Neural cell (in vitro differentiated cells): ENCODE results near the gene NUDC.
"Not testable (repeated sequence)": the region's sequence is repeated elsewhere in the genome, so short reads cannot be mapped to it uniquely, and the experiment has no call there.

Experiments used
- CTCF ChIP-seq: fragments of 450-650 bp; IDR thresholded peaks from 2 replicates; pipeline ENCODE4 v1.5.1; 2014; ENCODE audit warnings: antibody characterized with exemption, mild to moderate bottlenecking, moderate library complexity; ENCODE audit not compliant: poor library complexity, severe bottlenecking
- EP300 ChIP-seq: fragments of 450-650 bp; conservative IDR thresholded peaks from 2 replicates; pipeline ENCODE4 v1.6.1; 2014; ENCODE audit warnings: antibody characterized with exemption, mild to moderate bottlenecking, moderate library complexity; ENCODE audit not compliant: poor library complexity, severe bottlenecking
- EZH2 ChIP-seq: fragments of 200-600, 300-800 bp; shearing (Covaris generic), sonication (generic); IDR thresholded peaks from 2 replicates; pipeline ENCODE4 v1.6.1; 2014; ENCODE audit warnings: antibody characterized with exemption, low read length, borderline replicate concordance, mild to moderate bottlenecking; ENCODE audit not compliant: insufficient read depth, poor library complexity, severe bottlenecking
- POLR2AphosphoS5 ChIP-seq: IDR thresholded peaks from 2 replicates; pipeline ENCODE4 v1.6.1; 2012
- RAD21 ChIP-seq: fragments of 450-650 bp; conservative IDR thresholded peaks from 2 replicates; pipeline ENCODE4 v1.6.1; 2014; ENCODE audit warnings: antibody characterized with exemption, mild to moderate bottlenecking, moderate library complexity
- TAF1 ChIP-seq: IDR thresholded peaks from 2 replicates; pipeline ENCODE4 v1.6.1; 2012; ENCODE audit warnings: low read depth
- TF ChIP-seq, protein P1 (sequence below): IDR thresholded peaks from 2 replicates; pipeline ENCODE4 v1.6.1; 2012; ENCODE audit warnings: borderline replicate concordance

- not testable (repeated sequence) for TF ChIP-seq CTCF, RAD21, POLR2AphosphoS5, EZH2, EP300, TAF1
- TF ChIP-seq, protein P1, sequence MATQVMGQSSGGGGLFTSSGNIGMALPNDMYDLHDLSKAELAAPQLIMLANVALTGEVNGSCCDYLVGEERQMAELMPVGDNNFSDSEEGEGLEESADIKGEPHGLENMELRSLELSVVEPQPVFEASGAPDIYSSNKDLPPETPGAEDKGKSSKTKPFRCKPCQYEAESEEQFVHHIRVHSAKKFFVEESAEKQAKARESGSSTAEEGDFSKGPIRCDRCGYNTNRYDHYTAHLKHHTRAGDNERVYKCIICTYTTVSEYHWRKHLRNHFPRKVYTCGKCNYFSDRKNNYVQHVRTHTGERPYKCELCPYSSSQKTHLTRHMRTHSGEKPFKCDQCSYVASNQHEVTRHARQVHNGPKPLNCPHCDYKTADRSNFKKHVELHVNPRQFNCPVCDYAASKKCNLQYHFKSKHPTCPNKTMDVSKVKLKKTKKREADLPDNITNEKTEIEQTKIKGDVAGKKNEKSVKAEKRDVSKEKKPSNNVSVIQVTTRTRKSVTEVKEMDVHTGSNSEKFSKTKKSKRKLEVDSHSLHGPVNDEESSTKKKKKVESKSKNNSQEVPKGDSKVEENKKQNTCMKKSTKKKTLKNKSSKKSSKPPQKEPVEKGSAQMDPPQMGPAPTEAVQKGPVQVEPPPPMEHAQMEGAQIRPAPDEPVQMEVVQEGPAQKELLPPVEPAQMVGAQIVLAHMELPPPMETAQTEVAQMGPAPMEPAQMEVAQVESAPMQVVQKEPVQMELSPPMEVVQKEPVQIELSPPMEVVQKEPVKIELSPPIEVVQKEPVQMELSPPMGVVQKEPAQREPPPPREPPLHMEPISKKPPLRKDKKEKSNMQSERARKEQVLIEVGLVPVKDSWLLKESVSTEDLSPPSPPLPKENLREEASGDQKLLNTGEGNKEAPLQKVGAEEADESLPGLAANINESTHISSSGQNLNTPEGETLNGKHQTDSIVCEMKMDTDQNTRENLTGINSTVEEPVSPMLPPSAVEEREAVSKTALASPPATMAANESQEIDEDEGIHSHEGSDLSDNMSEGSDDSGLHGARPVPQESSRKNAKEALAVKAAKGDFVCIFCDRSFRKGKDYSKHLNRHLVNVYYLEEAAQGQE, result not testable (repeated sequence)
These were observed 39.9 kb upstream of the NUDC start for GRCh38 chr1:26881611-26882010.
